ENCODE results near the gene MED16.

GRCh38 chr19:821231-821824 lies 71.7 kb downstream of the MED16 start:
- no peak for TF ChIP-seq CTCF (IDR thresholded peaks at IDR 0.05 in 8 of 11, conservative IDR thresholded peaks at IDR 0.05 in 3 of 11)
- TF ChIP-seq POLR2AphosphoS5 (IDR thresholded peaks at IDR 0.05): no peak
- no peak for TF ChIP-seq POLR2A (IDR thresholded peaks at IDR 0.05)
